Measurements from ENCODE around the gene RNF130. TPM values are rescaled to one million over a fixed set of nuclear protein-coding genes. Genes with fewer than 3 reads are reported as not detected.

RNF130 gene
- total RNA-seq, 1 donor from 2014 or later = 5.5 TPM

DNA sequence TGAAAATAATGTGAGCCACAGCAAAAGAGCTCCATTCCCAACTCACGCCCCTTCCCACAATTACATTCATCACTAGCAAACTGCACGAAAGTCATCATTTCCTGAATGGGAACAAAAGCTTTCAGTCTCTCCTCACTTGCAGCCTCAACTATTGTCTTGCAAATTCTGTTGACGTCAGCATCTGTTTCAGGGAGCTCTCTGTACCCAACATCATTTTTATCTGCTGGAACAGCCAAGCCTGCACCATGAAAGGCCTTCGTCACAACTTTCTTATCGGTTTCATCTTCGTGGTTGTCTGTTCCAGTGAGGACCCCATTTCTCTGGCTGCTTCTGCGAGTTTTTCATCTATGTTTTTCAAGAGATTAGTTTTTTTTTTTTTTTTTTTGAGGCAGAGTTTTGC, 14.3 kb upstream of the RNF130 start:
- intact Hi-C loops (cut with micrococcal nuclease) = no loop called here

- intact Hi-C loops (cut with micrococcal nuclease) = no loop called here
These were observed 13.3 kb upstream of the RNF130 start for GRCh38 chr5:180084638-180085561.

- intact Hi-C loops (cut with micrococcal nuclease) = no loop called here
These were observed 12.0 kb upstream of the RNF130 start for GRCh38 chr5:180083529-180084060.

GRCh38 chr5:180082633-180083420, 11.3 kb upstream of the RNF130 start:
- intact Hi-C loops (cut with micrococcal nuclease) = no loop called here

GRCh38 chr5:180081481-180081880, 9.9 kb upstream of the RNF130 start:
- intact Hi-C loops (cut with micrococcal nuclease) = no loop called here

- intact Hi-C loops (cut with micrococcal nuclease) = no loop called here
These were observed 9.1 kb upstream of the RNF130 start for GRCh38 chr5:180080486-180081280.

DNA sequence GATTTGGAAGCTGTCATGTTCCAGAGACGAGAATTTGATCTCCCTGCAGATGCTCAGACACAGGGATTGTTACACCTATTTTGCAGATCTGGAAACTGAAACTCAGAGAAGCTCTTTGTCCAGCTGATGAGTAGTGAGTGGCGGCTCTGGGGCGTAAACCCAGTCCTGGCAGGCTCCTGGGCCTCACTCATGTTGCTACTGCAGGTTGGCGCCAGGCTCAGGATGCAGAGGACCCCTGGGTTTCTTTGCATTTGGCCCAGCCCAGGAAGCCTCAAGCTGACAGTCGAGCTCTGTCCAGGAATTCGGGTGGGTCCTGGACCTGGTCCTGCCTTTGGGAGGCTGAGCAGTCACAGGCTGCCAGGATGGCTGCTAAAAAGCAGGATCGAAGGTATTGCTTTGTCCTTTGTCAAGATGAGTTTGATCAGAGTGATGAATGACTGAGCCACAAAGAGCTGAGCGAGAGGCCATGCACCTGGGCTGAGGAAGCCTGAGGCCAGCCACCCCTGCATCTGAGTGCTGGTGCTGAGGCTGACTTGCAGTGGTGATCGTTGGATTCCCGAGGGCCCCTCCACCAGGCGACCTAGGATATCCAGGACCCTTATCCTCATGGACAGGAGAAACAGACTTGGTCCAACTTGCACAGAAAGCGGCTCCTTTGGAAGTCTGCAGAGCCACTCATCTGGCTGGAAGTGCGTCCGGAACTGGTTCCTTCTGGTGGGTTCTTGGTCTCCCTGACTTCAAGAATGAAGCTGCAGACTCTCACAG, 8.3 kb upstream of the RNF130 start:
- intact Hi-C loops (cut with micrococcal nuclease) = loop anchor here (10.0 kb wide), 1 partner anchor 275 kb away; the partner anchor contains the start of gene MGAT4B

DNA sequence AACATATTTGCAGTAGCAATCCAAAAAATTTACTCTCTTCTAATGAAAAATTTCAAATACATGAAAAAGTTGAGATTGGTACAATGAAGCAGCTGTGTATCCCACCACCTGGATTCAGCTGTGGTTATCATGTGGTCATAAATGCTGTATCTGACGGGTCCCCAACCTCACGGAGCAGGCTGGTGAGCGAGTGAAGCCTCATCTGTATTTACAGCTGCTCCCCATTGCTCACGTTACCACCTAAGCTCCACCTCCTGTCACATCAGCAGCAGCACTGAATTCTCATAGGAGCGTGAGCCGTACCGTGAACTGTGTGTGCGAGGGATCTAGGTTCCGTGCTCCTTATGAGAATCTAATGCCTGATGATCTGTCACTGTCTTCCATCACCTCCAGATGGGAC, 6.8 kb upstream of the RNF130 start:
- intact Hi-C loops (cut with micrococcal nuclease) = loop anchor here (10.0 kb wide), 1 partner anchor 274 kb away; the partner anchor contains the start of gene MGAT4B

- intact Hi-C loops (cut with micrococcal nuclease) = loop anchor here (10.0 kb wide), 1 partner anchor 273 kb away; the partner anchor contains the start of gene MGAT4B
These were observed 6.2 kb upstream of the RNF130 start for GRCh38 chr5:180077594-180078284.

DNA sequence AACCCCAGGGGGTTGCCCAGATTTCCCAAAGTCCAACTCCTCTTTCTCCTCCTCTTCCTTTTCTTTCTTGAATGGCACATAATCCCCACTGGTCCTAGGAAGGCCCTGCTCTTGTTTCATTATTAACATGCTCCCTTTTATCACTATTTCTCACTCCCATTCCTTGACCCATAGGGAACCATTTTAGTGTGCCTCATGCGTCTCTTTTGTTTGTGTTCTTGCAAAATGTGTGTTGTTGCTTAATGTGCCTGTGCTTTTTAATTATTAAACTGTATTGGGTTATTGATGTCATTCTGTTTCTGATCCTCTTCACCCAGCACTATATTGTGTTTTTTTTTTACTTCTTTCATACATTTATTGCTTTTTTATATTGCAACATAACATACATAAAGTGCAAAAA, 4.1 kb upstream of the RNF130 start:
- intact Hi-C loops (cut with micrococcal nuclease) = loop anchor here (10.0 kb wide), 1 partner anchor 271 kb away; the partner anchor contains the start of gene MGAT4B

DNA sequence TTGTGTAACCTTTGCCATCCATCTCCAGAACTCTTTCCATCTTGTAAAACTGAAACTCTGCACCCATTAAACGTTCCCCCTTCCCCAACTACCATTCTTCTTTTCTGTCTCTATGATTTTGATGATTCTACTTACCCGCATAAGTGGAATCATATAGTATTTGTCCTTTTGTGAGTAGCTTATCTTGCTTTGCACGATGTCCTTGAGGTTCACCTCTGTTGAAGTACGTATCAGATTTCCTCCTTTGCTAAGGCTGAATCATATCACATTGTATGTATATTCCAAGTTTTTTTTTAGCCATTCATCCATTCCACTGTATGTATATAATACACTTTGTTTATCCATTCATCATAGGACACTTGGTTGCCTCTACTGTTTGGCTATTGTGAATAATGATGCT, 2.9 kb upstream of the RNF130 start:
- intact Hi-C loops (cut with micrococcal nuclease) = loop anchor here (5.0 to 10.0 kb wide), 2 partner anchors 167 to 270 kb away; partner anchors contain the start of genes MGAT4B and TBC1D9B

- intact Hi-C loops (cut with micrococcal nuclease) = loop anchor here (5.0 to 10.0 kb wide), 2 partner anchors 165 to 268 kb away; partner anchors contain the start of genes MGAT4B and TBC1D9B
These were observed 997 bp upstream of the RNF130 start for GRCh38 chr5:180072556-180072955.

DNA sequence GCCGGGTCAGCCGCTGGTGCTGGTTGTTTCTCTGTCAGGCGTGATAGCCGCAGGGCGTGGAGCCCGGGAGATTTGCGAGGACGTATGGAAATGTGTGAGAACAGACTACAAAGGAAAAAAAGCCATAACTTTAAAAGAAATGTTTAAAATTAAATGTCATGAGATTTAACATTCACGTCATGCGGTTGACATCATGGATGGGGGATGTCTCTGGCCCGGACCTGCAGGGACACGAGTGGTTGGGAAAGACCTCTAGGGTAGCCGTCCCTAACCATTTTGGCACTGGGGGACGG, 643 bp upstream of the RNF130 start:
- intact Hi-C loops (cut with micrococcal nuclease) = loop anchor here (5.0 to 10.0 kb wide), 2 partner anchors 165 to 267 kb away; partner anchors contain the start of genes MGAT4B and TBC1D9B

DNA sequence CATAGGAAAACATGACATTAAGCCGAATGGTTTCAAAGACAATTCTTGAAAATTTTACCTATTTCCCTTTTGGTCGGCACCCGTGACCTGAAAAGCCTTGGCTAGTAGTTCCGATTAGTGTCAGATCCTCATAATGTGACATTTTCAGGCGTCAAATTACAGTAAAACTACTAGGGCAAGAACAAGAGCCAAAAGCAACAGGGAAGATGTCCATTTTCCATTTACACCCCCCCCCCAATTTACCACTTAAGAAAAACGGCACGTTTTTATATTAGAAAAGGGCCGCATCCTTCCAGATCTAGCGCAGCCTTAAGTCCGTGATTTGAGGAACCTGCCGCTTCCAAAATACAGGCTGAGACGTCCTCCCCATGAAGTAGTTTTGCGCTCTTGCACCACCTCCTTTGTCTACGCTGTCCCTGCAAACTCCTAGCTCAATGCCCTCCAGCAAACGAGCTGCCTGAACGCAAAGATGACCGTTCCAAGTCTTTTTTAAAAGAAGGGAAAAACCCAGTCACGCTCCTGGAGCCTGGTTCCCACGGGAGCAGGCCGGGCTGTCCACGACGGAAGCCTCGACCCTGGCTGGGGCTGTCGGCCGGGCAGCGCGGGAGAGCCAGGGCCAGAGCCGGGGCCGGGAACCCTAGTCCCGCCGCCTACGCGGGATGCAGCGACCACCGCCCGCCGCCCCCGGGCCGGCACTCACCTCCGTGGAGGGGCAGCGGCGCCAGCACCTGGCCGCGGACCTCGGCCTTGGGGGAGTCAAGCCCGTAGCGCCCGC, 616 bp downstream of the RNF130 start:
- intact Hi-C loops (cut with micrococcal nuclease) = loop anchor here (2.0 to 10.0 kb wide), 3 partner anchors 164 to 1444 kb away; partner anchors contain the start of genes CLK4, MGAT4B and TBC1D9B

GRCh38 chr5:180069589-180070247, 1.8 kb downstream of the RNF130 start:
- intact Hi-C loops (cut with micrococcal nuclease) = loop anchor here (2.0 to 10.0 kb wide), 3 partner anchors 162 to 1443 kb away; partner anchors contain the start of genes CLK4, MGAT4B and TBC1D9B

- intact Hi-C loops (cut with micrococcal nuclease) = no loop called here
These were observed 3.0 kb downstream of the RNF130 start for GRCh38 chr5:180068519-180069090.

DNA sequence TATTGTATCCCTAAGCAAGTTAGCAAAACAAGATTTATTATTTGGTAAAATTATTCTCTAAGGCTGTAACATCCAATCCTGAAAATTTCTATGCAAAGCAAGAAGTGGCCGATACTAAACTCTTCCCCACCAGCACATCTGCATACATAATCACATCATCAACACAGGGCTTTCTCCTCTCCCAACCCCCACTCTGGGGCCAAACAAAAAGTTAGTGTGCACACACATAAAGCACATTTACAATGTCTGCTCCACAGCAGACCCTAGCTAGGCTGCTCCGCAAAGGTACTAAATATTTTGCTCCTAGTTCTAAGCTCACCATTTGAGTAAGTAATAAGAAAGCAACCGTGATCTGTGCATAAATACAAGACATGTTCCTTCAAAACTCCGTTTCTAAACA, 3.6 kb downstream of the RNF130 start:
- intact Hi-C loops (cut with micrococcal nuclease) = no loop called here

Measured in T-helper 2 cell treated with Interferon-gamma antibody and Interleukin-4, amounts not matched to agents 100 ng/mL and 5 ng/mL, for 36 hours (primary cell).